ENCODE measurements around the gene VPS4A.

GRCh38 chr16:69338557-69339288 is 27.6 kb downstream of the VPS4A start:
- TF ChIP-seq CTCF (IDR thresholded peaks at IDR 0.05; ENCODE audit: insufficient read depth, low read depth, low read length) (no peak), EZH2 (IDR thresholded peaks at IDR 0.05; ENCODE audit: insufficient read depth, low read length) (no peak)

Measured in astrocyte (in vitro differentiated cells and primary cell).